IMR-90 (cell line): ENCODE results near the gene NPTX2. TPM values are rescaled to one million over a fixed set of nuclear protein-coding genes. Genes with fewer than 3 reads are reported as not detected.

ENCODE experiments used
- ATAC-seq: fragments of 200-7000 bp; cut with Tn5 transposase; 2 replicates; pipeline ENCODE4 v1.9.1; 2020; ENCODE audit warnings: low read depth, mild to moderate bottlenecking, moderate library complexity
- BruUV-seq: library from RNA; stranded (reverse); fragments of 400-500 nt; replicated peaks from 2 replicates; lab custom pipeline; 2021; lab: Mats Ljungman, UMichigan
- CTCF ChIA-PET: fragments of 300-600 bp; formaldehyde crosslinking; extraction: SDS; loops from one replicate; lab custom pipeline; 2021; ENCODE audit warnings: antibody characterized with exemption; lab: Yijun Ruan, JAX
- POLR2A ChIA-PET: fragments of 300-600 bp; sonication (Branson Sonifier 250); formaldehyde crosslinking; loops from one replicate; lab custom pipeline; 2022; ENCODE audit warnings: antibody characterized with exemption; ENCODE audit not compliant: unreplicated experiment; lab: Charles Lee
- DNase-seq: peaks from one replicate; pipeline ENCODE4 v3.0.0; 2013
- H2AFZ ChIP-seq: replicated peaks from 2 replicates; pipeline ENCODE3; 2013; ENCODE audit warnings: low read length, mild to moderate bottlenecking; ENCODE audit not compliant: poor library complexity
- H2AK5ac ChIP-seq: 2 replicates; pipeline ENCODE4 v1.6.1; 2013; ENCODE audit warnings: low read depth, low read length, inconsistent platforms
- H2AK9ac ChIP-seq: replicated peaks from 2 replicates; pipeline ENCODE3; 2013; ENCODE audit warnings: mild to moderate bottlenecking, low read depth, low read length, moderate library complexity; ENCODE audit not compliant: poor library complexity
- H2BK120ac ChIP-seq: 2 replicates; pipeline ENCODE4 v1.6.1; 2013; ENCODE audit warnings: low read depth, low read length, inconsistent platforms
- H2BK15ac ChIP-seq: 3 replicates; pipeline ENCODE4 v1.6.1; 2013; ENCODE audit warnings: low read depth, low read length, inconsistent platforms
- H2BK20ac ChIP-seq: 2 replicates; pipeline ENCODE4 v1.6.1; 2013; ENCODE audit warnings: low read depth, mild to moderate bottlenecking, inconsistent platforms, low read length, moderate library complexity
- H2BK5ac ChIP-seq: 2 replicates; pipeline ENCODE4 v1.6.1; 2013; ENCODE audit warnings: mild to moderate bottlenecking, low read depth, low read length, inconsistent platforms; ENCODE audit not compliant: poor library complexity, severe bottlenecking
- H3K14ac ChIP-seq: replicated peaks from 2 replicates; pipeline ENCODE4 v1.6.1; 2013; ENCODE audit warnings: low read depth, low read length, inconsistent platforms
- H3K18ac ChIP-seq: 2 replicates; pipeline ENCODE4 v1.6.1; 2013; ENCODE audit warnings: low read depth, low read length, control low read depth
- H3K23ac ChIP-seq: 2 replicates; pipeline ENCODE4 v1.6.1; 2013; ENCODE audit warnings: low read depth, low read length, inconsistent platforms
- H3K27ac ChIP-seq: 2 replicates; pipeline ENCODE4 v1.5.1; 2013; ENCODE audit warnings: mild to moderate bottlenecking, control low read depth, low read length; ENCODE audit not compliant: insufficient read depth
- H3K27me3 ChIP-seq: 2 replicates; pipeline ENCODE4 v1.6.1; 2013; ENCODE audit warnings: low read length; ENCODE audit not compliant: control insufficient read depth, insufficient read depth
- H3K36me3 ChIP-seq: 2 replicates; pipeline ENCODE4 v1.6.1; 2013; ENCODE audit warnings: low read length, mixed read lengths; ENCODE audit not compliant: control insufficient read depth, insufficient read depth
- H3K4ac ChIP-seq: 2 replicates; pipeline ENCODE4 v1.6.1; 2013; ENCODE audit warnings: low read depth, low read length, inconsistent platforms
- H3K4me1 ChIP-seq: 2 replicates; pipeline ENCODE4 v1.6.1; 2013; ENCODE audit warnings: low read length, mixed read lengths; ENCODE audit not compliant: control insufficient read depth, insufficient read depth
- H3K4me2 ChIP-seq: 2 replicates; pipeline ENCODE4 v1.6.1; 2013; ENCODE audit warnings: low read depth, mild to moderate bottlenecking, control low read depth, low read length, moderate library complexity
- H3K4me3 ChIP-seq: 2 replicates; pipeline ENCODE4 v1.5.1; 2013; ENCODE audit warnings: low read depth, mild to moderate bottlenecking, control low read depth, low read length, moderate library complexity; ENCODE audit not compliant: insufficient read depth
- H3K56ac ChIP-seq: 2 replicates; pipeline ENCODE4 v1.6.1; 2013; ENCODE audit warnings: low read length, inconsistent platforms; ENCODE audit not compliant: insufficient read depth; ENCODE audit errors: extremely low read depth
- H3K79me1 ChIP-seq, 2 experiments: 2 replicates each; pipeline ENCODE4 v1.6.1; 2013; ENCODE audit warnings: low read length in 2 of 2, inconsistent platforms in 1 of 2, low read depth in 1 of 2
- H3K9ac ChIP-seq: 2 replicates; pipeline ENCODE4 v1.6.1; 2013; ENCODE audit warnings: low read depth, low read length, control low read depth
- H3K9me1 ChIP-seq: 2 replicates; pipeline ENCODE4 v1.6.1; 2013; ENCODE audit warnings: low read length, inconsistent platforms; ENCODE audit not compliant: insufficient read depth
- H3K9me3 ChIP-seq: 2 replicates; pipeline ENCODE4 v1.6.1; 2013; ENCODE audit warnings: low read length; ENCODE audit not compliant: control insufficient read depth, insufficient read depth
- H4K20me1 ChIP-seq: 2 replicates; pipeline ENCODE4 v1.6.1; 2013; ENCODE audit warnings: low read length, inconsistent platforms; ENCODE audit not compliant: insufficient read depth
- H4K5ac ChIP-seq: 2 replicates; pipeline ENCODE4 v1.6.1; 2013; ENCODE audit warnings: mild to moderate bottlenecking, low read depth, low read length, control low read depth
- H4K8ac ChIP-seq, 2 experiments: 2 replicates each; pipeline ENCODE4 v1.6.1; 2013; ENCODE audit warnings: low read depth in 2 of 2, low read length in 2 of 2, control low read depth in 1 of 2, inconsistent platforms in 1 of 2
- H4K91ac ChIP-seq: 2 replicates; pipeline ENCODE4 v1.6.1; 2013; ENCODE audit warnings: low read depth, low read length, inconsistent platforms; ENCODE audit not compliant: insufficient read depth
- WGBS, 2 experiments: methylation state at CpG; one replicate each; pipeline versions ENCODE4 v1.1.5 to v1.1.7; 2013; ENCODE audit warnings: missing lambda C conversion rate in 2 of 2; ENCODE audit not compliant: insufficient read length in 1 of 2; ENCODE audit errors: extremely low coverage in 2 of 2; 5-methylcytosine and 5-hydroxymethylcytosine counted together
- dilution Hi-C: fragments of 300-500 bp; cut with HindIII; formaldehyde crosslinking; loops from one replicate; pipeline ENCODE4 v1.14.3; 2018; ENCODE audit warnings: low sequenced_read_pairs; ENCODE audit not compliant: unreplicated experiment
- in situ Hi-C: fragments of 300-500 bp; cut with MboI; formaldehyde crosslinking; loops from 3 replicates; pipeline ENCODE4 v1.14.3; 2019; ENCODE audit warnings: low sequenced_read_pairs, inconsistent platforms, mixed read lengths
- intact Hi-C: fragments of 100-400 bp; cut with micrococcal nuclease; formaldehyde crosslinking; loops from 2 replicates; pipeline ENCODE4 v1.10.0; 2022
- polyA plus RNA-seq, 3 experiments: library from polyadenylated mRNA; depleted of rRNA; stranded (reverse); fragments of >200 nt; gene quantifications; 2 replicates each; pipeline ENCODE4 v1.2.3, GENCODE V29; 2012; ENCODE audit warnings: low replicate concordance in 1 of 3
- total RNA-seq: library from RNA; depleted of rRNA; stranded (reverse); fragments of >200 nt; gene quantifications from 2 replicates; pipeline ENCODE4 v1.2.3, GENCODE V29; 2012
- TF ChIP-seq, protein P1 (sequence below): conservative IDR thresholded peaks from 2 replicates; pipeline ENCODE4 v1.5.1; 2012; ENCODE audit warnings: mild to moderate bottlenecking, low read depth, low read length, improper control_type of control experiment

NPTX2 gene
- total and polyA plus RNA-seq, 2 of the 4 experiments (the other 2 are of a cell fraction), result under 0.01 to 0.03 TPM

DNA sequence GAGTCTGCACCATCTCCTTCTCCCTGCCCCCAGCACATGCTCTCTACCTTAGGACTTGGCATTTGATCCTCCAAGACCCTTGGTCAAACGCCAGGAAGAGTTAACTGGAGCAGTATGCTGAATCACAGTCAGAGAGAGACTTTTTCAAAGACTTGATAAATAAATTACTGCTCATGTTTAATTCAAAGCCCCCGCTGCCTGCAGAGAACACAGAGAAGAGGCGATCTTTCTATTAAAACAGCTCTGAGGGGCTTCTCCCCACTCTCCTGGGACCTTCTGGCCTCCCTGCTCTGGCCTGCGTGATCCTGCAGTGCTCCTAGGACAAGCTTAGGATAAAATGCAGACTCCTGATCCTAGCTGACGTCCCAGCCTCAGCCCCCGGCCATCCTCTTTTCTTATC lies 47.8 kb downstream of the NPTX2 start:
- H3K9me1 ChIP-seq, result no peaks in the 10 kb centered on the region
- ATAC-seq (no peak), DNase-seq (no peak)
- in situ Hi-C loops (no loop called here), dilution Hi-C loops (no loop called here), intact Hi-C loops (no loop called here)
- no peak overlapping the region for H2BK20ac ChIP-seq
- no peaks in the 10 kb centered on the region for H3K27me3 ChIP-seq
- no peak overlapping the region for H3K4me2 ChIP-seq
- no peaks in the 10 kb centered on the region for H3K36me3 ChIP-seq
- H3K56ac ChIP-seq, result no peak overlapping the region
- no peak overlapping the region for H3K18ac ChIP-seq
- no peak overlapping the region for H2BK5ac ChIP-seq
- H4K8ac ChIP-seq, result no peak overlapping the region
- no peak overlapping the region for H2AFZ ChIP-seq
- H3K4ac ChIP-seq, result no peak overlapping the region
- no peak overlapping the region for H3K27ac ChIP-seq
- POLR2A ChIA-PET, result no interaction called here
- CTCF ChIA-PET, result no interaction called here
- no peak overlapping the region for H4K5ac ChIP-seq
- H3K4me3 ChIP-seq, result no peak overlapping the region
- no peak overlapping the region for H2AK9ac ChIP-seq
- BruUV-seq, result no TSS peak
- H2BK15ac ChIP-seq, result no peak overlapping the region
- no peak overlapping the region for H4K91ac ChIP-seq
- no peaks in the 10 kb centered on the region for H3K4me1 ChIP-seq
- H3K14ac ChIP-seq, result no peak overlapping the region
- H4K20me1 ChIP-seq, result no peaks in the 10 kb centered on the region
- no peak overlapping the region for H3K9ac ChIP-seq
- TF ChIP-seq, protein P1, sequence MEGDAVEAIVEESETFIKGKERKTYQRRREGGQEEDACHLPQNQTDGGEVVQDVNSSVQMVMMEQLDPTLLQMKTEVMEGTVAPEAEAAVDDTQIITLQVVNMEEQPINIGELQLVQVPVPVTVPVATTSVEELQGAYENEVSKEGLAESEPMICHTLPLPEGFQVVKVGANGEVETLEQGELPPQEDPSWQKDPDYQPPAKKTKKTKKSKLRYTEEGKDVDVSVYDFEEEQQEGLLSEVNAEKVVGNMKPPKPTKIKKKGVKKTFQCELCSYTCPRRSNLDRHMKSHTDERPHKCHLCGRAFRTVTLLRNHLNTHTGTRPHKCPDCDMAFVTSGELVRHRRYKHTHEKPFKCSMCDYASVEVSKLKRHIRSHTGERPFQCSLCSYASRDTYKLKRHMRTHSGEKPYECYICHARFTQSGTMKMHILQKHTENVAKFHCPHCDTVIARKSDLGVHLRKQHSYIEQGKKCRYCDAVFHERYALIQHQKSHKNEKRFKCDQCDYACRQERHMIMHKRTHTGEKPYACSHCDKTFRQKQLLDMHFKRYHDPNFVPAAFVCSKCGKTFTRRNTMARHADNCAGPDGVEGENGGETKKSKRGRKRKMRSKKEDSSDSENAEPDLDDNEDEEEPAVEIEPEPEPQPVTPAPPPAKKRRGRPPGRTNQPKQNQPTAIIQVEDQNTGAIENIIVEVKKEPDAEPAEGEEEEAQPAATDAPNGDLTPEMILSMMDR, result no peak
- no peak overlapping the region for H2AK5ac ChIP-seq
- H3K79me1 ChIP-seq, result no peaks in the 10 kb centered on the region
- WGBS, 2 experiments, result 40% methylated on average over 3 of the region's 6 CpGs; no CpG with 5 or more reads in 1 of the 2 experiments
- H3K9me3 ChIP-seq, result peaks cover 26% of the 10 kb centered on the region
- no peak overlapping the region for H3K23ac ChIP-seq
- no peak overlapping the region for H2BK120ac ChIP-seq
